ENCODE data around the gene RAPGEF4. TPM values are rescaled to one million over a fixed set of nuclear protein-coding genes. Genes with fewer than 3 reads are reported as not detected.

The RAPGEF4 gene
- polyA plus RNA-seq, 1 experiment: 0.60 TPM

GRCh38 chr2:172762574-172762973, 26.9 kb downstream of the RAPGEF4 start:
- CTCF ChIA-PET: interaction anchor here (1.1 kb wide), 1 partner anchor 70 kb away, joined by 3 read pairs; no protein-coding TSS in a partner anchor
- DNase-seq (ENCODE audit: low read depth): no peak
- POLR2A ChIA-PET: no interaction called here
- H3K4me3 ChIP-seq (ENCODE audit: low read depth, low read length): no peak overlapping the region
- H3K27me3 ChIP-seq (ENCODE audit: control insufficient read depth, insufficient read depth, low read length): peaks cover 1% of the 10 kb centered on the region; the same call in 1 of the 2 replicates
- TF ChIP-seq CTCF (IDR thresholded peaks at IDR 0.05; ENCODE audit: insufficient read depth, low read depth, low read length): no peak
- no peaks in the 10 kb centered on the region for H3K36me3 ChIP-seq (ENCODE audit: control insufficient read depth, insufficient read depth, low read length)

DNA sequence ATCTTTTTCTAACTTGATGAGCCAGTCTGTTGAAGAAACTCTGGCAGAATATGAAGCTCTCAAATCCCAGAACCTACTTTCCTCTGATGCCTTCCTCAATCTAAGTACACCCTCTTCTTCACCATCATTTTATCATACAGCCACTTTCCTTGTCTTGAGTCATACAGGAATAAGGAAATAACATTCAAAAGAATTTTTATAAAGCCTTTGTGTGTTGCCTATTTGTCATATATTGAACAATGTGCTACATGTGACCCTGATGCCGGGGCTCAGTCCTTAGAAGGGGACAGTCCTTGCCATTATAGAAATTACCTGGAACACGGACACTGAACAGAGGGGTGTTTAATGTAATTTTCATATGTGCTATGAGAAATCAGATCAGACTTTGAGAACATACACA, 27.4 kb downstream of the RAPGEF4 start:
- CTCF ChIA-PET: no interaction called here
- no peak for TF ChIP-seq CTCF (IDR thresholded peaks at IDR 0.05; ENCODE audit: insufficient read depth, low read depth, low read length)
- Histone ChIP-seq H3K27me3 (ENCODE audit: control insufficient read depth, insufficient read depth, low read length) (no peaks in the 10 kb centered on the region; the same call in 1 of the 2 replicates), H3K36me3 (ENCODE audit: control insufficient read depth, insufficient read depth, low read length) (no peaks in the 10 kb centered on the region), H3K4me3 (ENCODE audit: low read depth, low read length) (no peak overlapping the region)
- POLR2A ChIA-PET: no interaction called here
- DNase-seq (ENCODE audit: low read depth): no peak

GRCh38 chr2:172765662-172766061, 30.0 kb downstream of the RAPGEF4 start:
- no peak for DNase-seq (ENCODE audit: low read depth)
- CTCF ChIA-PET: no interaction called here
- Histone ChIP-seq H3K4me3 (ENCODE audit: low read depth, low read length) (no peak overlapping the region), H3K27me3 (ENCODE audit: control insufficient read depth, insufficient read depth, low read length) (no peaks in the 10 kb centered on the region), H3K36me3 (ENCODE audit: control insufficient read depth, insufficient read depth, low read length) (no peaks in the 10 kb centered on the region)
- TF ChIP-seq CTCF (IDR thresholded peaks at IDR 0.05; ENCODE audit: insufficient read depth, low read depth, low read length): no peak
- POLR2A ChIA-PET: no interaction called here

DNA sequence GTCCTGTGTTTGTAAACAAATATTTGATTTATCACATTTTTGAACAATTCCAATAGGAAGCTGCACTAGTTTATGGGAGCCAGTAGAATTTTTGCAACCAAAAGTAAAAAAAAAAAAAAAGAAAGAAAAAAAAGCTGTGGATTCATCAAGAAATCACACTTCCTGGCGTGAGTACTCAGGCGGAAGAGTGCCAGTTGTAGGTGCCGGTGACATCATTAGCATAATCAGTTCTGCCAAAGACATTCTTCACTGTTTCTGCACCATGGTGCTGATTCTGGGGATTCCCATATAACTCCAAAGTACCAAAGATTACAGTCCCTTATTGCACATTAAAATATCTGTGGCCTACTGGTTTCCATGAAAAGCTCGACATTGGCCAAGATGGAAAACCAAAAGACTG, 32.8 kb downstream of the RAPGEF4 start:
- POLR2A ChIA-PET: no interaction called here

DNA sequence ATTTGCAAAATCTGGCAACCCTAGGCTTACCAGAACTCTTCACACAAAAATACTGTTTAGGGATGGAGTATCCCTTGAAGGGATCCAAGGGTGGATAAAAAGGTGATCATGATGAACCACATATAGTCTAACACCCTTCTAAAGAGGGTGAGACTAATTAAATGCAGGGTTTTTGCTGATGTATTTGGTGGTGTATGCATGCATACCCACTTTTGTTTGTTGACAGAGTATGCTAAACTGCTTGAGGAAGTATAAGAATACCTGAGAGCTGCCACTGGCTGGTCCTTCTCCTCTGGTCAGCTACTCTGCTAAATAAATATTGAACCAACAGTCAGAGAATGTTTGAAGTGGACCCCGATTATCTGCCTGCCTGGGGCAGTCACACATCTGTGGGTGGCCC, 34.2 kb downstream of the RAPGEF4 start:
- ChIA-PET POLR2A (no interaction called here), CTCF (no interaction called here)
- TF ChIP-seq CTCF (IDR thresholded peaks at IDR 0.05; ENCODE audit: insufficient read depth, low read depth, low read length): no peak

More for the DNA sequence above, 32.8 kb downstream of the RAPGEF4 start:
- no peak overlapping the region for H3K4me3 ChIP-seq (ENCODE audit: low read depth, low read length)
- no peak for TF ChIP-seq CTCF (IDR thresholded peaks at IDR 0.05; ENCODE audit: insufficient read depth, low read depth, low read length)
- CTCF ChIA-PET: interaction anchor here (1.2 to 2.0 kb wide), 2 partner anchors 10 kb away, joined by 3 to 7 read pairs; no protein-coding TSS in a partner anchor
- no peaks in the 10 kb centered on the region for H3K36me3 ChIP-seq (ENCODE audit: control insufficient read depth, insufficient read depth, low read length)
- H3K27me3 ChIP-seq (ENCODE audit: control insufficient read depth, insufficient read depth, low read length): no peaks in the 10 kb centered on the region
- DNase-seq (ENCODE audit: low read depth): no peak

More for the DNA sequence above, 34.2 kb downstream of the RAPGEF4 start:
- no peak for DNase-seq (ENCODE audit: low read depth)
- H3K27me3 ChIP-seq (ENCODE audit: control insufficient read depth, insufficient read depth, low read length): no peaks in the 10 kb centered on the region
- H3K4me3 ChIP-seq (ENCODE audit: low read depth, low read length): no peak overlapping the region
- H3K36me3 ChIP-seq (ENCODE audit: control insufficient read depth, insufficient read depth, low read length): no peaks in the 10 kb centered on the region
